Heart left ventricle (tissue), 16 donors: ENCODE measurements around the gene UPF2. TPM values are rescaled to one million over a fixed set of nuclear protein-coding genes. Genes with fewer than 3 reads are reported as not detected.
A peak's percentile ranks its signal among the peaks of the same experiment; 100 is the strongest.

Experiments used
- ATAC-seq, 4 donors: fragments of 200-7000 bp; cut with Tn5 transposase; one replicate each; pipeline ENCODE4 v1.9.1; 2020 to 2022; ENCODE audit warnings: moderate library complexity in 4 of 4, mild to moderate bottlenecking in 3 of 4, moderate number of reproducible peaks in 1 of 4
- DNase-seq, 5 donors: peaks; one replicate each; pipeline ENCODE4 v3.0.0-alpha.2; 2020
- H3K27ac ChIP-seq, 12 donors: fragments of 200-600 bp; sonication (generic) in 4 of 12; one replicate each; pipeline versions ENCODE4 v1.5.0 to v1.8.0; 2016 to 2022; ENCODE audit warnings: mild to moderate bottlenecking in 2 of 12
- H3K27me3 ChIP-seq, 9 donors: fragments of 200-600 bp; sonication (generic) in 2 of 9; one replicate each; pipeline versions ENCODE4 v1.5.1 to v1.8.0; 2016 to 2022; ENCODE audit warnings: mild to moderate bottlenecking in 3 of 9
- H3K36me3 ChIP-seq, 9 donors: fragments of 200-600 bp; sonication (generic) in 2 of 9; one replicate each; pipeline versions ENCODE4 v1.5.0 to v1.8.0; 2018 to 2022; ENCODE audit warnings: mild to moderate bottlenecking in 2 of 9
- H3K4me1 ChIP-seq, 12 donors: fragments of 200-600 bp; sonication (generic) in 4 of 12; one replicate each; pipeline versions ENCODE4 v1.5.0 to v1.8.0; 2016 to 2022; ENCODE audit warnings: mild to moderate bottlenecking in 3 of 12
- H3K4me3 ChIP-seq, 12 donors: fragments of 200-600 bp; sonication (generic) in 4 of 12; one replicate each; pipeline versions ENCODE4 v1.5.0 to v1.8.0; 2017 to 2022; ENCODE audit warnings: mild to moderate bottlenecking in 9 of 12, moderate library complexity in 4 of 12
- H3K9me3 ChIP-seq, 12 donors: fragments of 200-600 bp; sonication (generic) in 4 of 12; one replicate each; pipeline versions ENCODE4 v1.5.0 to v1.8.0; 2016 to 2022; ENCODE audit warnings: mild to moderate bottlenecking in 1 of 12
- CTCF ChIP-seq, 12 donors: fragments of 200-600 bp; sonication (generic) in 4 of 12; IDR thresholded peaks; one replicate each; pipeline versions ENCODE4 v1.5.0 to v1.8.0; 2018 to 2022; ENCODE audit warnings: antibody characterized with exemption in 12 of 12, mild to moderate bottlenecking in 5 of 12
- POLR2A ChIP-seq, 2 donors: fragments of 450-650 bp; IDR thresholded peaks; one replicate each; pipeline ENCODE4 v1.6.1; 2017; ENCODE audit warnings: antibody characterized with exemption in 2 of 2, mild to moderate bottlenecking in 2 of 2, moderate library complexity in 2 of 2
- WGBS, 4 donors: extraction: QIAGEN DNeasy Blood & Tissue Kit in 2 of 4; methylation state at CpG; one replicate each; pipeline versions ENCODE4 v1.1.5 to v1.1.7; 2013 to 2018; 5-methylcytosine and 5-hydroxymethylcytosine counted together
- intact Hi-C, 10 donors: fragments of 100-400 bp; cut with DNase I; formaldehyde crosslinking; loops; one replicate each; pipeline versions ENCODE4 v1.11.1 to v1.14.2; 2022
- polyA plus RNA-seq, 2 donors: library from polyadenylated mRNA; stranded (reverse); fragments of 200-250 nt; gene quantifications; one replicate each; pipeline ENCODE4 v1.2.3, GENCODE V29; 2013
- total RNA-seq, 9 donors: library from RNA; depleted of rRNA in 2 of 9; stranded (reverse); fragments of >200 nt in 2 of 9; fragmentation: NEBNext Ultra II Directional in 3 of 9; extraction: Animal tissue kit (Norgen Biotek cat#: 25700) in 3 of 9; gene quantifications; one replicate each; pipeline versions ENCODE4 v1.1.0 to v1.2.4, GENCODE V29; 2016 to 2023
- donor health status: ischemic (EF 13 %, LVEDD 7.1; RV severe dilation, severe dysfunction).
- donor health status: healthy with polysubstance abuse.
- donor health status: DM: no; HTN: yes; CAD: no.
- donor health status: DM: no; HTN: no; CAD: no.
- donor health status: ischemic (EF 25% LVEDD 6.9; RV normal size, moderate dysfunction).
- donor health status: ischemic (EF 25% LVEDD 5.7; RV mildly dilated, moderate dysfunction).
- donor health status: healthy.
- donor health status: DM: yes; HTN: yes; CAD: no.
- donor health status: ischemic (EF 35%, LVEDD 5.7; RV mildly dilated, moderate dysfunction).
- donor health status: nonischemic (EF 11% LVEDD 7.7; RV severe dilation, severe dysfunction).
- donor health status: DM: yes; HTN: yes; CAD: no.
- donor health status: PGD.
- donor health status: ischemic (EF 29% LVEDD 5.4; RV normal size, mild dysfunction).
- donor health status: nonischemic (EF 23%, LVEDD 6.1; RV moderate dilation, normal function).

Gene UPF2
- total and polyA plus RNA-seq, 11 donors = 7.9 to 20.9 (median 15.7) TPM

- peak in 1 of 2 donors; percentile 73 for TF ChIP-seq POLR2A (IDR thresholded peaks at IDR 0.05)
- TF ChIP-seq CTCF (IDR thresholded peaks at IDR 0.05) = peak in 11 of 12 donors; percentile 29 to 62 (median 47)
- Histone ChIP-seq H3K36me3 (no peaks in the 10 kb centered on the region), H3K4me1 (peaks cover 0 to 17% (median 8%) of the 10 kb centered on the region in 12 donors), H3K27me3 (no peaks in the 10 kb centered on the region), H3K27ac (peak within 1 kb of the TSS in 11 of 12 donors; percentile 64 to 92 (median 86)), H3K4me3 (peak within 1 kb of the TSS; percentile 59 to 100 (median 86)), H3K9me3 (no peaks in the 10 kb centered on the region)
- ATAC-seq (peak; percentile 99 to 100 (median 100)), DNase-seq (peak; percentile 98 to 100 (median 99))
- 3 to 15% (median 4%) methylated on average over 12 to 66 of the region's 66 CpGs for WGBS, 4 donors
- intact Hi-C loops = loop anchor here in 6 of 10 donors (1.0 to 2.0 kb wide), 4 partner anchors 25 to 61 kb away; partner anchors contain the start of genes SEC61A2 (in 2 of the 6) and UPF2 (in 1 of the 6)
Measured at GRCh38 chr10:12068449-12069269, 26.1 kb upstream of the UPF2 start, which contains the start of gene DHTKD1. Gene DHTKD1, plus strand, starts transcription at chr10:12068954. Its CDS starts 80 bp downstream, at chr10:12069034.

- no peak for ATAC-seq
- intact Hi-C loops = no loop called here
- 86 to 93% (median 87%) methylated on average over 2 of the region's 2 CpGs for WGBS, 4 donors
Measured at GRCh38 chr10:12067336-12067735, 24.7 kb upstream of the UPF2 start.

GRCh38 chr10:12063483-12063818, 20.8 kb upstream of the UPF2 start:
- no peak overlapping the region for H3K4me3 ChIP-seq
- no peak overlapping the region for H3K27ac ChIP-seq
- no peak for ATAC-seq
- WGBS, 4 donors = 57 to 76% (median 73%) methylated on average over 3 of the region's 3 CpGs
- H3K9me3 ChIP-seq = no peaks in the 10 kb centered on the region
- H3K36me3 ChIP-seq = no peaks in the 10 kb centered on the region
- H3K4me1 ChIP-seq = peaks cover 0 to 5% (median 0%) of the 10 kb centered on the region in 12 donors
- no peaks in the 10 kb centered on the region for H3K27me3 ChIP-seq
- DNase-seq = no peak
- intact Hi-C loops = no loop called here
- TF ChIP-seq POLR2A (IDR thresholded peaks at IDR 0.05) (no peak), CTCF (IDR thresholded peaks at IDR 0.05) (no peak)

More at GRCh38 chr10:12067336-12067735, 24.7 kb upstream of the UPF2 start:
- no peaks in the 10 kb centered on the region for H3K36me3 ChIP-seq
- H3K27ac ChIP-seq = no peak overlapping the region
- H3K9me3 ChIP-seq = no peaks in the 10 kb centered on the region
- H3K4me3 ChIP-seq = no peak overlapping the region
- TF ChIP-seq POLR2A (IDR thresholded peaks at IDR 0.05) (no peak), CTCF (IDR thresholded peaks at IDR 0.05) (no peak)
- H3K4me1 ChIP-seq = peaks cover 0 to 17% (median 8%) of the 10 kb centered on the region in 12 donors
- no peak for DNase-seq
- H3K27me3 ChIP-seq = no peaks in the 10 kb centered on the region

- Histone ChIP-seq H3K36me3 (no peaks in the 10 kb centered on the region), H3K9me3 (no peaks in the 10 kb centered on the region), H3K27ac (no peak overlapping the region), H3K4me1 (no peaks in the 10 kb centered on the region), H3K4me3 (no peak overlapping the region), H3K27me3 (no peaks in the 10 kb centered on the region)
- no peak for TF ChIP-seq CTCF (IDR thresholded peaks at IDR 0.05)
- no peak for TF ChIP-seq POLR2A (IDR thresholded peaks at IDR 0.05)
- WGBS, 4 donors = 70 to 74% (median 73%) methylated on average over 14 of the region's 14 CpGs
- no peak for DNase-seq
- no peak for ATAC-seq
- intact Hi-C loops = no loop called here
Measured at GRCh38 chr10:12062754-12063482, 20.3 kb upstream of the UPF2 start.
